ENCODE measurements around the gene SUCO.
A peak's percentile ranks its signal among the peaks of the same experiment; 100 is the strongest.

SUCO gene

GRCh38 chr1:172517081-172517480 is 15.9 kb upstream of the SUCO start:
- no peak for DNase-seq (ENCODE audit: low read depth)

GRCh38 chr1:172517545-172517944 is 15.4 kb upstream of the SUCO start:
- no peak for DNase-seq (ENCODE audit: low read depth)

GRCh38 chr1:172529304-172529703 is 3.6 kb upstream of the SUCO start:
- no peak for DNase-seq (ENCODE audit: low read depth)

DNA sequence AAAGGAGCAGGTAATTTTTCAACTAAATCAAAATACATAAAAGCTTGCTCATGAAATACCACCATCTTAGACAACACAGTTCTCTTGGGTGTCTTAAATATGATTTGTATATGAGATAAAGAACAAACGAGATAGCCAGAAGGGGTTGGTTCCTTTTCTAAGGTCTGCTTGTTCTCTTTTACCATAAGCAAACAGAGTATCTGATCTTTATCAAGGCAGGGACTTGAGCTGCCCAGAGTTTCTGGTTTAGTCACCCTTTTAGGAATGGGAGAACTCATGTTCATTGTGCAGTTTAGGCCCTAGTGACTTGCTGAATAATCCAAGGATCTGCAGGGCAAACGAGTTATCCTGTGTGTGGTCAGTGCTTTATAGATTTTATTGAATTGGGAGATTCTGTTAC is 3.0 kb upstream of the SUCO start:
- DNase-seq (ENCODE audit: low read depth): no peak

GRCh38 chr1:172531412-172532182 is 1.4 kb upstream of the SUCO start:
- no peak for DNase-seq (ENCODE audit: low read depth)

GRCh38 chr1:172532183-172532699 is 709 bp upstream of the SUCO start:
- peak; percentile 62 for DNase-seq (ENCODE audit: low read depth)

- DNase-seq (ENCODE audit: low read depth): peak; percentile 4
Measured at GRCh38 chr1:172533513-172534151, 682 bp downstream of the SUCO start.

DNA sequence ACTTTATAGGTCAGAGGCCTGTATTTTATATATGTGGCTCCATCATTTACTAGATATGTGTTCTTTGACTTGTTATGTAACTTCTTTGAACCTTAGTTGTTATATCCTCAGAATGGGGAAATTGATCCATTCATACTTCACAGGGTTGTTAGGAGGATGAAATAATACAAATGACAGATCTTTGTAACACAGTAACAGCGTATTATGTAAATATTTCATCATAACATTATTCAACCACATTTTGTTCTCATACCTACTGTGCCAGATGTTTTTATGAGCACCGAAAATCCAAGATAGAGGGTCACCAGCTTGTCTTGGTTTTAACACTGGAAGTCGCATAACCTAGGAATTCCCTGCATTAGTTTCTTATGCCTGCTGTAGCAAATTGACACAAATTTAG is 3.3 kb downstream of the SUCO start:
- no peak for DNase-seq (ENCODE audit: low read depth)

- no peak for DNase-seq (ENCODE audit: low read depth)
Measured at GRCh38 chr1:172537366-172537765, 4.4 kb downstream of the SUCO start.

DNA sequence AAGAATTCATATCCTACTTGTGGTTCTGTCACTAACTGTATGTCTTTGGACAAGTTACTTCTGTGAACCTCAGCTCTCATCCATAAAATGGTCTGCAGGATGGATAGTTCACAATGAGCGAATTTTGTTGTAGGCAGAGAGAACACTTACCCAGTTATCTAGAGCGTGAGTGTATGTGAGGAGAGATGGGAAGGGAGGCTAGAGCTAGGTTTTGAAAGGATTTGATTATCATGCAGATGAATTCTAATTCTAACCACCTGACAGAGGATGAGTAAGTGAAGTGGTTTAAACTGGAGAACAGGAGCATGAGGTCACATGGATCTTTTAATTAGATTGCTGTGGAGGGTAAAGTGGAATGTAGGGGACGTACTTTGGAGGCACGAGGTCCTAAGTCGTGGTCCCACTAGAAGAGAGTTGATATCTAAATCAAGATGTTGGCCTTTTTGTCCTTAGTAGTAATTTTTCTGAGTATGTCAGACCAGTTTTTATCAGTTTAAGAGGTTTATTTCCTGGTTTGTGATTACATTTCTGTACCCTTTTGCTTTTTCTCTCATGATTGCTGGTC is 5.0 kb downstream of the SUCO start:
- no peak for DNase-seq (ENCODE audit: low read depth)

DNA sequence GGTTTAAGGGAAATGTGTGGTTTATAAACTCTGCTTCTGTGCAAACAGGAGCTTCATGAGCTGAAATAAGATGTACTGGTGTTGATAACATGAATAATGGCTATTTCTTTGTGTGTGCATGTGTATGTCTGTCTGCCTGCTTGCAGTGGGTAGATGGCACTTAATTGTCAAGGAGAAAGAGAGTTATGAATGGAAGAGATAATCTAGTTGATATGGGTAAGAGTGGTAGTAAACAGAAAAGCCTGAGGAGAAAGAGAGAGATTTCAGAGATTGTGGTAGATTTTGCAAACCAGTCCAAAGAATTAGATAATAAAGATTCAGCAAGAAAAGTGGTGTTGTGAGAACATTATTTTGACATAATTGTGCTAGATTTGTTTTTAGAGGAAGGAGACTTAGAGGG is 7.7 kb downstream of the SUCO start:
- DNase-seq (ENCODE audit: low read depth): no peak

GRCh38 chr1:172544481-172545104 is 11.6 kb downstream of the SUCO start:
- DNase-seq (ENCODE audit: low read depth): no peak

DNA sequence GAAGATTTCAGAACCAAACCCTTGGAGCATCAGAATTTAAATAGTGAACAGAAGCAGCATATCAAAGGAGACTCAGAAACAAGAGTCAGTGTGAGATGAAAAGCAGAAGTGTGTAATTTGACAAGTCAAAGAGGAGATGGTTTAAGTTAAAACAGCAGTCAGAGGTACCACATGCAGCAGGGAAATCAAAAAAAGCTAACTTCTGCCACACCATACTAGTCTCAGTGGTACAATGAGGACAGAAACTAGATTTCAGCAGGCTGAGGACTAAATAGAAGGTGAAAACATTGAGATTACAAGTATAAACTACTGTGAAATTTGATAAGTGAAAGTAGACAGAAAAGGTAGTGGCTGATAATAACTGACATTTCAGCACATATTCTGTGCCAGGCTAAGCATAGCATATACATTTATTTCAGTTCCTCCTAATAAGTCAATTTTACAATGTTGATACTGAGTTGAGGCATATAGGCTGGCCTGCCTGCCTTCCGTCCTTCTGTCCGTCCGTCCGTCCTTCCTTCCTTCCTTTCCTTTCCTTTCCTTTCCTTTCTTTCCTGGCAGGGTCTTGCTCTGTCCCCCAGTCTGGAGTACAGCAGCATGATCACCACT is 12.6 kb downstream of the SUCO start:
- DNase-seq (ENCODE audit: low read depth): no peak

DNA sequence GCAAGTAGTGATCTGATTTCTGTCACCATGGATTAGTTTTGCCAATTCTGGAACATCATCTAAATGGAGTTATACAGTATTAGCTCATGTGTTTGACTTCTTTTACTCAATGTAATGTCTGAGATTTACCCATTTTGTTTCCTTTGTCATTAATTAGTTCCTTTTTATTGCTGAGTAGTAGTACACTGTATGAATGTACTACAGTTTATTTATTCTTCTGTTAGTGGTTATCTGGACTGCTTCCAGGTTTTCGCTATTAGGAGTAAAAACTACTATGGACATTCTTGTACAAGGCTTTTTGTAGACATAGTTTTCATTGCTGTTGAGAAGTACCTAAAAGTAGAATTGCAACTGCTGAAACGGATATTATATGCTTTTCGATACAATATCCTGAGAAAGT is 14.1 kb downstream of the SUCO start:
- no peak for DNase-seq (ENCODE audit: low read depth)

GRCh38 chr1:172549621-172550280 is 16.8 kb downstream of the SUCO start:
- DNase-seq (ENCODE audit: low read depth): no peak

GRCh38 chr1:172551279-172551678 is 18.3 kb downstream of the SUCO start:
- DNase-seq (ENCODE audit: low read depth): no peak

DNA sequence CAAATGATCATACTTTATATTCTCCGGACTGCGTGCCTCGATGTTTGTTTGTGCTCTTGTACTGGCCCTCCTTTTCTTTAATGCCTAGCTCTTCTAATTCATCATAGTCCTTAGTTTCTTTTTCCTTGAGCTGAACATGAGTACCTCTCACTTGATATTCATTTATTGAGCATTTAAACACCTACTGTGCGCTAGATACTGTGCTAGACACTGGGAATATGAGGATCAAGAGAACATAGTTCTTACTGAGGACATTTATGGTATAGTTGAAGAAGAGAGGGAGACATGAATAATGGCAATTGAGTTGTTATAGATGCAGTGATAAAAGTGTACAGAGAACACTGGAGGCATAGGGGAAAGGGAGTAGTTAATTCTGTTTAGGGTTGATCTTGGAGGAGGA is 22.0 kb downstream of the SUCO start:
- no peak for DNase-seq (ENCODE audit: low read depth)

DNA sequence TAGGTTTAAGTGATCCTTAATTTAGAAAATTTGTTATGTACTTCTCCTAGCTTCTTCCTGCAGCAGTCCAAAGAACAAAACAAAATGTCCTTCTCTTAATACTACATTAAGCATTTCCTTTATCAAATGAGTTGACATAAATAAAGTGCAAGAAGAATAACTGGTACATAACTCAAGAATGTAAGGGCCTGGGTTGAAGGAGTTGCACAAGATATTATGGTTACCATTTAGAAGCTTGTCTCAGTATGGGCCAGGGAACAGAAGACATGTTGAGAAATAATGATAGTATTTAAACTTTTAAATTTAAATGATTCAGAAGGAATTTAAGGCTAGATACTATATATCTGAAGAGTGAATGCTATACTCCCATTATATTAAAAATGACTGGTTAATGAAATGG is 23.5 kb downstream of the SUCO start:
- no peak for DNase-seq (ENCODE audit: low read depth)

DNA sequence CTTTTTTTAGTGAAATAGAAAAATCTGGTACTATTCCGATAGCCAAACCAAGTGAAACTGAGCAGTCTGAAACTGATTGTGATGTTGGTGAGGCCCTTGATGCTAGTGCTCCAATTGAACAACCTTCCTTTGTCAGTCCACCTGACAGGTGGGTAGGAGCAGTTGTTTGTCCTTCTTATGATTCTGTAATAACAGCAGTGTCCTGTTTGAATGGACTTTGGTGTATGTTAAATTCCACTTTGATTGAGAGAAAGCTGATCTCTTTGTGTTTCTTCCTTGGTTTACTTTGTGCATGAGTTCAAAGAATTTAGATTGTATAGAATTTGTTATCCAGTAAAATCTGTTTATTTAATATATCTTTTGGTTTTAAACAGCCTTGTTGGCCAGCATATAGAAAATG is 24.3 kb downstream of the SUCO start:
- no peak for DNase-seq (ENCODE audit: low read depth)

- DNase-seq (ENCODE audit: low read depth): no peak
Measured at GRCh38 chr1:172559572-172560210, 26.7 kb downstream of the SUCO start.

- DNase-seq (ENCODE audit: low read depth): no peak
Measured at GRCh38 chr1:172561252-172561651, 28.3 kb downstream of the SUCO start.

Measured in stimulated activated CD8-positive, alpha-beta memory T cell treated with anti-CD3 and anti-CD28 coated beads, Interleukin-7, amount 100 ng/mL, for 24 hours (primary cell).